HFFc6 (cell line): ENCODE data around the gene UPF3A. TPM values are rescaled to one million over a fixed set of nuclear protein-coding genes. Genes with fewer than 3 reads are reported as not detected.
"Not testable (repeated sequence)": the region's sequence is repeated elsewhere in the genome, so short reads cannot be mapped to it uniquely, and the experiment has no call there.

Experiments used
- DNase-seq: peaks from one replicate; pipeline ENCODE4 v3.0.0-alpha.2; 2018
- H3K27ac Mint-ChIP-seq: 2 replicates; pipeline ENCODE4 v1.8.0; 2020; ENCODE audit warnings: mild to moderate bottlenecking, mixed read lengths
- H3K27me3 Mint-ChIP-seq: 2 replicates; pipeline ENCODE4 v1.8.0; 2021; ENCODE audit warnings: mild to moderate bottlenecking, moderate library complexity, mixed read lengths; ENCODE audit not compliant: insufficient read depth
- H3K36me3 Mint-ChIP-seq: 2 replicates; pipeline ENCODE4 v1.8.0; 2021; ENCODE audit warnings: low read depth, mixed read lengths
- H3K4me1 Mint-ChIP-seq: 2 replicates; pipeline ENCODE4 v1.8.0; 2020; ENCODE audit warnings: low read depth, mixed read lengths
- H3K4me3 Mint-ChIP-seq: 2 replicates; pipeline ENCODE4 v1.8.0; 2020; ENCODE audit warnings: mild to moderate bottlenecking, moderate library complexity, mixed read lengths
- H3K9me3 Mint-ChIP-seq: 2 replicates; pipeline ENCODE4 v1.8.0; 2020; ENCODE audit warnings: mild to moderate bottlenecking, mixed read lengths
- CTCF ChIP-seq: fragments of 200-600 bp; sonication (generic); IDR thresholded peaks from 2 replicates; pipeline ENCODE4 v1.5.0; 2021; ENCODE audit warnings: antibody characterized with exemption, mild to moderate bottlenecking
- total RNA-seq, 6 experiments: library from RNA; stranded (reverse); fragmentation: NEBNext Ultra II Directional; extraction: Animal tissue kit (Norgen Biotek cat#: 25700); gene quantifications; 2 replicates in 1 of 6; 3 replicates in 5 of 6; pipeline ENCODE4 v1.2.3, GENCODE V29; 2021

The UPF3A gene
- total RNA-seq, 6 experiments from 2014 or later, result 32.4 to 42.9 (median 39.8) TPM

- Mint-ChIP-seq H3K4me3 (no peak overlapping the region), H3K4me1 (0 out of 2 replicates have a peak, but pooled peaks cover 6% of the 10 kb centered on the region), H3K9me3 (no peaks in the 10 kb centered on the region), H3K36me3 (peaks cover 31% of the 10 kb centered on the region), H3K27ac (no peak overlapping the region), H3K27me3 (peaks cover 4% of the 10 kb centered on the region)
- TF ChIP-seq CTCF, result no peak
- no peak for DNase-seq
Observed at GRCh38 chr13:114328595-114328994, 47.2 kb downstream of the UPF3A start.

GRCh38 chr13:114330086-114330485 is 48.7 kb downstream of the UPF3A start:
- Mint-ChIP-seq H3K27me3 (peaks cover 4% of the 10 kb centered on the region), H3K4me3 (no peak overlapping the region), H3K9me3 (no peaks in the 10 kb centered on the region), H3K4me1 (0 out of 2 replicates have a peak, but pooled peaks cover 6% of the 10 kb centered on the region), H3K36me3 (peaks cover 19% of the 10 kb centered on the region), H3K27ac (no peak overlapping the region)
- TF ChIP-seq CTCF, result no peak
- no peak for DNase-seq

GRCh38 chr13:114333881-114334280 is 52.5 kb downstream of the UPF3A start:
- H3K36me3 Mint-ChIP-seq, H3K4me3 Mint-ChIP-seq, DNase-seq, H3K4me1 Mint-ChIP-seq, H3K9me3 Mint-ChIP-seq, H3K27me3 Mint-ChIP-seq, H3K27ac Mint-ChIP-seq: not testable (repeated sequence)

- no peak for DNase-seq
- no peak overlapping the region for H3K27ac Mint-ChIP-seq
- H3K27me3 Mint-ChIP-seq, result peaks cover 4% of the 10 kb centered on the region
- no peak for TF ChIP-seq CTCF
- peaks cover 4% of the 10 kb centered on the region for H3K4me1 Mint-ChIP-seq
- no peak overlapping the region for H3K4me3 Mint-ChIP-seq
- no peaks in the 10 kb centered on the region for H3K9me3 Mint-ChIP-seq
- no peaks in the 10 kb centered on the region for H3K36me3 Mint-ChIP-seq
Observed at GRCh38 chr13:114334305-114335053, 53.1 kb downstream of the UPF3A start.

- not testable (repeated sequence) for H3K27ac Mint-ChIP-seq, DNase-seq, H3K36me3 Mint-ChIP-seq, H3K4me3 Mint-ChIP-seq, H3K27me3 Mint-ChIP-seq, H3K9me3 Mint-ChIP-seq
- H3K4me1 Mint-ChIP-seq, result peaks cover 12% of the 10 kb centered on the region
Observed at GRCh38 chr13:114336457-114336856, 55.1 kb downstream of the UPF3A start.

GRCh38 chr13:114338959-114339358 is 57.6 kb downstream of the UPF3A start:
- no peak overlapping the region for H3K27ac Mint-ChIP-seq

More at GRCh38 chr13:114338959-114339358, 57.6 kb downstream of the UPF3A start:
- H3K36me3 Mint-ChIP-seq, result peaks cover 7% of the 10 kb centered on the region; the same call in 1 of the 2 replicates
- peaks cover 22% of the 10 kb centered on the region for H3K4me1 Mint-ChIP-seq
- DNase-seq, result no peak
- H3K27me3 Mint-ChIP-seq, result peaks cover 1% of the 10 kb centered on the region
- no peak overlapping the region for H3K4me3 Mint-ChIP-seq
- no peak for TF ChIP-seq CTCF
- peaks cover 15% of the 10 kb centered on the region for H3K9me3 Mint-ChIP-seq
